Measurements from ENCODE around the gene ZCCHC18.
"Not testable (repeated sequence)": the region's sequence is repeated elsewhere in the genome, so short reads cannot be mapped to it uniquely, and the experiment has no call there.

ZCCHC18 gene

DNA sequence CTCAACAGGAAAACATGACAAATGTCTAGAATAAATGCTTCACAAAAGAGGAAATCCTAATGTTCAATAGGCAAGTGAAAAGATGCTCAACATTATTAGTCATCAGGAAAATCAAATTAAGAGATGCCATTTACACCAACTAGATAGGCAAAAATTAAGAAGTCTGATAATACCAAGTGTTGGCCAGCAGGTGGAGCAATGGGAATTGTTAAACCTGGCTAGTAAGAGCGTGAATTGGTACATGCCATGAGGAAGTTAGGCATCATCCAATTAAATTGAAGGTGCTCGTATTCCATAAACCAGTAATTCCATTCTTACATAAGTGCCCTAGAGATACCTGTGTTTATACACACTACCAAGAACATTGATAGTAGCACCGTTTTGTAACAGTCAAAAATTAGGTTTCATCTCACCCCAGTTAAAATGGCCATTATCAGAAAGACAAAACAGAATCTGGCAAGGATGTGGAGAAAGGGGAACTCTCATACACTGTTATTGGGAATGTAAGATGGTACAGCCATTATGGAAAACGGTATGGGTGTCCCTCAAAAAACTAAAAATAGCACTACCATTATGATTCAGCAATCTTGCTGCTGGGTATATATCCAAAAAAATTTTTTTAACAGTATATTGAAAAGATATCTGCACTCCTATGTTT lies 14.0 kb upstream of the ZCCHC18 start:
- peak; percentile 83 for DNase-seq (ENCODE audit: low read depth)
- TF ChIP-seq, protein P1, sequence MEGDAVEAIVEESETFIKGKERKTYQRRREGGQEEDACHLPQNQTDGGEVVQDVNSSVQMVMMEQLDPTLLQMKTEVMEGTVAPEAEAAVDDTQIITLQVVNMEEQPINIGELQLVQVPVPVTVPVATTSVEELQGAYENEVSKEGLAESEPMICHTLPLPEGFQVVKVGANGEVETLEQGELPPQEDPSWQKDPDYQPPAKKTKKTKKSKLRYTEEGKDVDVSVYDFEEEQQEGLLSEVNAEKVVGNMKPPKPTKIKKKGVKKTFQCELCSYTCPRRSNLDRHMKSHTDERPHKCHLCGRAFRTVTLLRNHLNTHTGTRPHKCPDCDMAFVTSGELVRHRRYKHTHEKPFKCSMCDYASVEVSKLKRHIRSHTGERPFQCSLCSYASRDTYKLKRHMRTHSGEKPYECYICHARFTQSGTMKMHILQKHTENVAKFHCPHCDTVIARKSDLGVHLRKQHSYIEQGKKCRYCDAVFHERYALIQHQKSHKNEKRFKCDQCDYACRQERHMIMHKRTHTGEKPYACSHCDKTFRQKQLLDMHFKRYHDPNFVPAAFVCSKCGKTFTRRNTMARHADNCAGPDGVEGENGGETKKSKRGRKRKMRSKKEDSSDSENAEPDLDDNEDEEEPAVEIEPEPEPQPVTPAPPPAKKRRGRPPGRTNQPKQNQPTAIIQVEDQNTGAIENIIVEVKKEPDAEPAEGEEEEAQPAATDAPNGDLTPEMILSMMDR (IDR thresholded peaks at IDR 0.05; ENCODE audit: low read length, missing control alignments), result peak; percentile 50
- no peak overlapping the region for H3K4me3 ChIP-seq (replicated peaks; ENCODE audit: low read depth, low read length)

- no peak for DNase-seq (ENCODE audit: low read depth)
- TF ChIP-seq, protein P1 (IDR thresholded peaks at IDR 0.05; ENCODE audit: low read length, missing control alignments), result no peak
- H3K4me3 ChIP-seq (replicated peaks; ENCODE audit: low read depth, low read length), result no peak overlapping the region
Observed at GRCh38 chrX:104098919-104099318, 13.4 kb upstream of the ZCCHC18 start.

DNA sequence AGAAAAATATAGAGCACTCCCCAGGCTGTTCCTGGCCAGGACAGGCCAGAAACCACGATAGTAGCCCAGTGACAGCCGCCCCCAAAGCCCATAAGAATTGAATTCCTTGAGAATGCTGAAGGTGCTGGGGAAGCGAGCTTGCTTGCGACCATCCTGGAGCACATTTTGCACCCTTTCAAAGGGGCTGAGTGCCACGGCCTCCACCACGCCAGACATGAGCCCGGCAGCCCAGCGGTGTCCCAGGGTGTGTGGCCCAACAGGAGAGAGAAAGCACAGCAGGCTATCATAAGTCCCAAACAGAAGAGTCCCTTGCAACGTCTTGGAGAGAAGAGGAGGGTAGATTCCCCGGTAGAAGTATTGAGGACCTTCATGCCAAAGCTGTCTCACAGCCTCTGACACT lies 7.6 kb upstream of the ZCCHC18 start:
- H3K4me3 ChIP-seq (replicated peaks; ENCODE audit: low read depth, low read length), result no peak overlapping the region
- TF ChIP-seq, protein P1 (IDR thresholded peaks at IDR 0.05; ENCODE audit: low read length, missing control alignments), result no peak
- DNase-seq (ENCODE audit: low read depth), result no peak

- TF ChIP-seq, protein P1 (IDR thresholded peaks at IDR 0.05; ENCODE audit: low read length, missing control alignments), result no peak
- DNase-seq (ENCODE audit: low read depth), result no peak
- H3K4me3 ChIP-seq (replicated peaks; ENCODE audit: low read depth, low read length), result no peak overlapping the region
Observed at GRCh38 chrX:104105330-104106262, 6.7 kb upstream of the ZCCHC18 start.

DNA sequence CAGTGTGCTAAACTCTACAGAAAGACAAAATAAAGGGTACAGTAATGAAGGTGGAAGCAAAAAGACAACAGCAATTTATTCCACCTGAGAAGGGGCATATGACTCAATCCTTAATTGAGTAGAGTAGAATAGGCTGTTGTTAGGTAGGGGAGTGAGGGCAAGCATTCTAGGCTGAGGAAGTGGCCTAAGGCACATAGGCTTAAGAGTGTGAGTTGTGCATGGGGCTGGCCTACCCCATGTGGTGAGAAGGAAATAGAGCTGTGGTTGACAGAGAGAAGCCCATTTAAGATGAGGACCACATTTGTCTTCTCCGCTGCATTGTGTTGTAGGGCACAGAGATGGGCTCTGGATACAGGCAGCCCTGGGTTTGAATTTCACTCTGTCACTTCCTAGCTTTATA lies 3.4 kb upstream of the ZCCHC18 start:
- no peak for DNase-seq (ENCODE audit: low read depth)
- H3K4me3 ChIP-seq (replicated peaks; ENCODE audit: low read depth, low read length), result no peak overlapping the region
- TF ChIP-seq, protein P1 (IDR thresholded peaks at IDR 0.05; ENCODE audit: low read length, missing control alignments), result no peak

DNA sequence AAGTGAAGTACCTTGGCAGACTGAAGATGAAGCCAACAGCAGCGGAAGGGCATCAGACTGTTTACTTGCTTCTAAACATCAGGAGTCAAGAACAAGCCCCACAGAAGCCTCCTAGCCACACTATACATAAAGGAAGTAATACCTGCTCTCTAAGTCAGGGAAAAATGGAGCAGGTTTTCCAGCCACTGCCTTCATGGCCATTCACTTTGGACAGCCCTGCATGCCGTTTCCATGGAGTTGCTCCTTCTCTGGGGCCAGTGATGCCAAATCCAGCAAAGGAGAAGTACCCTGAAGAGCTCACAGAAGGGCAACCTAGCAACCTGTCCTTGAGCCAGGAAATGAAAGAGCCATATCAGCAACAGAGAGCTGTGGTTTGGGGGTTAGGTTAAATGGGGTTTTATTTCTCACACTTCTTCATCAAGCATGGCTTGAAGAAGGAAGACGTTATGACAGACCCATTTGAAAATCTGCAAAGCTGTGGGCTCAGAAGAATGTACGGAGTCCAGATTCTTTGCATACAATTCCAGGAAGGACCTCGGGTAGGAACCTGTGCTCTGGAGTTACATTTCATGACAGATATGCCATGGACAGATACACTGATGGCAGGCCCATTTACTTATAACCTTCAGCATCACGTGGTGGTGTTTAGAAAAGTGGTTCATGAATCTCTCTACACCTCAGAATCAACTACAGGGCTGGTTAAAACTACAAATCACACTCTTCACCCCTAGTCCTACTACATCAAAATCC lies 1.7 kb upstream of the ZCCHC18 start:
- H3K4me3 ChIP-seq (replicated peaks; ENCODE audit: low read depth, low read length); DNase-seq (ENCODE audit: low read depth): not testable (repeated sequence)
